HEK293T (cell line): ENCODE measurements around the gene ZNF607.

Source experiments
- ARNT ChIP-seq: fragments of 450-650 bp; IDR thresholded peaks from 2 replicates; pipeline ENCODE4 v1.6.1; 2017; ENCODE audit warnings: mild to moderate bottlenecking
- BHLHE40 ChIP-seq: fragments of 450-650 bp; IDR thresholded peaks from 2 replicates; pipeline ENCODE4 v1.6.1; 2016; ENCODE audit warnings: mild to moderate bottlenecking, moderate library complexity, borderline replicate concordance
- CTBP1 ChIP-seq: fragments of 450-650 bp; IDR thresholded peaks from 2 replicates; pipeline ENCODE4 v1.6.1; 2016; ENCODE audit warnings: borderline replicate concordance
- ELF4 ChIP-seq: fragments of 450-650 bp; IDR thresholded peaks from 2 replicates; pipeline ENCODE4 v1.6.1; 2017; ENCODE audit warnings: antibody characterized with exemption
- FOXA1 ChIP-seq: fragments of 450-650 bp; IDR thresholded peaks from 2 replicates; pipeline ENCODE4 v1.6.1; 2016; ENCODE audit warnings: mild to moderate bottlenecking
- FOXK2 ChIP-seq: fragments of 450-650 bp; IDR thresholded peaks from 2 replicates; pipeline ENCODE4 v1.6.1; 2016; ENCODE audit warnings: mild to moderate bottlenecking
- FOXM1 ChIP-seq: fragments of 450-650 bp; IDR thresholded peaks from 2 replicates; pipeline ENCODE4 v1.6.1; 2017; ENCODE audit warnings: mild to moderate bottlenecking, borderline replicate concordance
- HDGF ChIP-seq: fragments of 450-650 bp; IDR thresholded peaks from 2 replicates; pipeline ENCODE4 v1.6.1; 2017; ENCODE audit warnings: antibody characterized with exemption, borderline replicate concordance
- NFRKB ChIP-seq: fragments of 450-650 bp; IDR thresholded peaks from 2 replicates; pipeline ENCODE4 v1.6.1; 2016; ENCODE audit warnings: mild to moderate bottlenecking, moderate library complexity
- PKNOX1 ChIP-seq: fragments of 450-650 bp; IDR thresholded peaks from 2 replicates; pipeline ENCODE4 v1.6.1; 2016
- SP1 ChIP-seq: fragments of 450-650 bp; IDR thresholded peaks from 2 replicates; pipeline ENCODE4 v1.6.1; 2017
- SUZ12 ChIP-seq: fragments of 450-650 bp; IDR thresholded peaks from 2 replicates; pipeline ENCODE4 v1.6.1; 2016; ENCODE audit warnings: mild to moderate bottlenecking
- TARDBP ChIP-seq: fragments of 450-650 bp; IDR thresholded peaks from 2 replicates; pipeline ENCODE4 v1.6.1; 2016
- ZNF384 ChIP-seq: fragments of 450-650 bp; IDR thresholded peaks from 2 replicates; pipeline ENCODE4 v1.6.1; 2016

DNA sequence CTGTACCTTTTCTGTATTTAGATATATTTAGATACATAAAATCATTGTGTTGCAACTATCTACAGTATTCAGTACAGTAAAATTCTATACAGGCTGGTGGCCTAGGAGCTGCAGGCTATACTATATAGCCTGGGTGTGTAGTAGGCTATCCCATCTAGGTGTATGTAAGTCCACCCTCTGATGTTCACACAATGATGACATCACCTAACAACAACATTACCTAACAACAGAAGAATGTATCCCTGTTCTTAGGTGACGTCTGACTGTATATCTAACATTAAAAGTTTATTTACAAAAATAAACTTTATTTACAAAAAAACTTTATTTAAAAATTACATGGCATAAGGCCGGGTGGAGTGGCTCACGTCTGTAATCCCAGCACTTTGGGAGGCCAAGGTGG lies 36.0 kb downstream of the ZNF607 start:
- TF ChIP-seq BHLHE40 = no peak
- TF ChIP-seq FOXA1 = no peak
- TF ChIP-seq ARNT = no peak
- no peak for TF ChIP-seq ZNF384
- no peak for TF ChIP-seq SP1
- TF ChIP-seq CTBP1 = no peak
- TF ChIP-seq NFRKB = no peak
- TF ChIP-seq PKNOX1 = no peak
- no peak for TF ChIP-seq FOXM1
- TF ChIP-seq SUZ12 = no peak
- TF ChIP-seq FOXK2 = no peak
- TF ChIP-seq HDGF = no peak
- TF ChIP-seq ELF4 = no peak
- TF ChIP-seq TARDBP = no peak
